Omental fat pad (tissue), 4 donors: ENCODE data around the gene CARF. TPM values are rescaled to one million over a fixed set of nuclear protein-coding genes. Genes with fewer than 3 reads are reported as not detected.

Experiments used
- ATAC-seq: fragments of 150-250 bp; one replicate; pipeline ENCODE4 v1.9.1; 2016; ENCODE audit warnings: mild to moderate bottlenecking, moderate library complexity; ENCODE audit not compliant: low FRiP score
- DNase-seq: peaks from one replicate; pipeline ENCODE4 v3.0.0-alpha.2; 2019; ENCODE audit warnings: low spot score
- CTCF ChIP-seq, 3 donors: fragments of 450-650 bp; IDR thresholded peaks; one replicate each; pipeline ENCODE4 v1.5.1; 2016 to 2017; ENCODE audit warnings: antibody characterized with exemption in 3 of 3, mild to moderate bottlenecking in 3 of 3, moderate library complexity in 2 of 3
- total RNA-seq, 4 donors: library from RNA; depleted of rRNA; stranded (reverse); fragments of >200 nt; gene quantifications; one replicate each; pipeline ENCODE4 v1.1.0, GENCODE V29; 2016

Gene CARF
- total RNA-seq, 4 donors from 2014 or later, result 4.2 to 13.1 (median 7.4) TPM

GRCh38 chr2:203002054-203002821, 90.2 kb downstream of the CARF start:
- no peak for ATAC-seq
- no peak for TF ChIP-seq CTCF (IDR thresholded peaks at IDR 0.05)
- no peak for DNase-seq

GRCh38 chr2:203003716-203004115, 91.6 kb downstream of the CARF start:
- DNase-seq, result no peak
- TF ChIP-seq CTCF (IDR thresholded peaks at IDR 0.05), result no peak
- no peak for ATAC-seq

- DNase-seq (peak; percentile 94), ATAC-seq (peak; percentile 100)
- no peak for TF ChIP-seq CTCF (IDR thresholded peaks at IDR 0.05)
Observed at GRCh38 chr2:203014456-203015199, 102.6 kb downstream of the CARF start, which contains the start of gene NBEAL1. NBEAL1 (plus strand) TSS chr2:203014875; CDS start chr2:203016385, 1,510 bp downstream.

- DNase-seq (no peak), ATAC-seq (no peak)
- TF ChIP-seq CTCF (IDR thresholded peaks at IDR 0.05), result no peak
Observed at GRCh38 chr2:203016716-203017115, 104.6 kb downstream of the CARF start.

GRCh38 chr2:203018181-203018580, 106.1 kb downstream of the CARF start:
- no peak for DNase-seq
- ATAC-seq, result no peak
- no peak for TF ChIP-seq CTCF (IDR thresholded peaks at IDR 0.05)

GRCh38 chr2:203019142-203019541, 107.1 kb downstream of the CARF start:
- DNase-seq (no peak), ATAC-seq (no peak)
- no peak for TF ChIP-seq CTCF (IDR thresholded peaks at IDR 0.05)
